GM10248 (cell line): ENCODE measurements around the gene FBXW8.

Source experiments
- CTCF ChIA-PET: fragments of 300-600 bp; sonication (Branson Sonifier 250); formaldehyde crosslinking; extraction: SDS; loops from one replicate; lab custom pipeline; 2021; ENCODE audit warnings: antibody characterized with exemption; lab: Yijun Ruan, JAX
- POLR2A ChIA-PET: fragments of 350-650 bp; sonication (Branson Sonifier 250); formaldehyde crosslinking; extraction: SDS; loops from one replicate; lab custom pipeline; 2020; ENCODE audit warnings: antibody characterized with exemption; lab: Yijun Ruan, JAX
- DNase-seq: peaks from one replicate; pipeline ENCODE4 v3.0.0; 2012; ENCODE audit errors: extremely low spot score
- TF ChIP-seq, protein P1 (sequence below): IDR thresholded peaks from 2 replicates; pipeline ENCODE4 v1.5.1; 2012; ENCODE audit warnings: mild to moderate bottlenecking, low read depth; ENCODE audit errors: extremely low read depth, missing control alignments, control extremely low read depth

The FBXW8 gene

DNA sequence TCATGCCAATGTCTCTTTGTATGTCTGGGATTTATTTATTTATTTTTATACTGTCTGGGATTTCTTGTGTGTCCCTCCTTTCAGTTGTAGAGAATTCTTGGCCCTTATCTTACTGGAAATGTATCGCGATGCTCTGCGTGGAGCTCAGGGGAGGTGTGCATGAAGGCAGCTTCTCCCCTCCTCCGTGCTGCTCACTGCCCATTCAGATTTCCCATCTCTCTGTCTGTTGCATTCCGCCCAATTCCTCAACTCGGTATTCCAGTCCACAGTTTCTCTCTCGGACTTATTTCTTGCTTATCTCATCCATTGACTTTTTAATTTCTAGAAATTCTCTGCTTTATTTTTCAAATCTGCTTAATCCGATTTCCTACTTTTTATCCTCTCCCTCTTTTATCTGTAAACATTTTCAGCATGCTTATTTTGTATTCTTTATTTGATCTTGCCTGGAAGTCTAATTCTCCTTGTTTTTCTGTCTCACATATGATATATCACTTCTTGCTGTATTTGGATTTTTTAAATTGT, 93.2 kb downstream of the FBXW8 start:
- TF ChIP-seq, protein P1, sequence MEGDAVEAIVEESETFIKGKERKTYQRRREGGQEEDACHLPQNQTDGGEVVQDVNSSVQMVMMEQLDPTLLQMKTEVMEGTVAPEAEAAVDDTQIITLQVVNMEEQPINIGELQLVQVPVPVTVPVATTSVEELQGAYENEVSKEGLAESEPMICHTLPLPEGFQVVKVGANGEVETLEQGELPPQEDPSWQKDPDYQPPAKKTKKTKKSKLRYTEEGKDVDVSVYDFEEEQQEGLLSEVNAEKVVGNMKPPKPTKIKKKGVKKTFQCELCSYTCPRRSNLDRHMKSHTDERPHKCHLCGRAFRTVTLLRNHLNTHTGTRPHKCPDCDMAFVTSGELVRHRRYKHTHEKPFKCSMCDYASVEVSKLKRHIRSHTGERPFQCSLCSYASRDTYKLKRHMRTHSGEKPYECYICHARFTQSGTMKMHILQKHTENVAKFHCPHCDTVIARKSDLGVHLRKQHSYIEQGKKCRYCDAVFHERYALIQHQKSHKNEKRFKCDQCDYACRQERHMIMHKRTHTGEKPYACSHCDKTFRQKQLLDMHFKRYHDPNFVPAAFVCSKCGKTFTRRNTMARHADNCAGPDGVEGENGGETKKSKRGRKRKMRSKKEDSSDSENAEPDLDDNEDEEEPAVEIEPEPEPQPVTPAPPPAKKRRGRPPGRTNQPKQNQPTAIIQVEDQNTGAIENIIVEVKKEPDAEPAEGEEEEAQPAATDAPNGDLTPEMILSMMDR = no peak
- ChIA-PET CTCF (interaction anchor here (1.0 to 2.9 kb wide), 4 partner anchors 8 to 311 kb away, joined by 3 to 8 read pairs (median 3); no protein-coding TSS in a partner anchor), POLR2A (no interaction called here)
- no peak for DNase-seq

DNA sequence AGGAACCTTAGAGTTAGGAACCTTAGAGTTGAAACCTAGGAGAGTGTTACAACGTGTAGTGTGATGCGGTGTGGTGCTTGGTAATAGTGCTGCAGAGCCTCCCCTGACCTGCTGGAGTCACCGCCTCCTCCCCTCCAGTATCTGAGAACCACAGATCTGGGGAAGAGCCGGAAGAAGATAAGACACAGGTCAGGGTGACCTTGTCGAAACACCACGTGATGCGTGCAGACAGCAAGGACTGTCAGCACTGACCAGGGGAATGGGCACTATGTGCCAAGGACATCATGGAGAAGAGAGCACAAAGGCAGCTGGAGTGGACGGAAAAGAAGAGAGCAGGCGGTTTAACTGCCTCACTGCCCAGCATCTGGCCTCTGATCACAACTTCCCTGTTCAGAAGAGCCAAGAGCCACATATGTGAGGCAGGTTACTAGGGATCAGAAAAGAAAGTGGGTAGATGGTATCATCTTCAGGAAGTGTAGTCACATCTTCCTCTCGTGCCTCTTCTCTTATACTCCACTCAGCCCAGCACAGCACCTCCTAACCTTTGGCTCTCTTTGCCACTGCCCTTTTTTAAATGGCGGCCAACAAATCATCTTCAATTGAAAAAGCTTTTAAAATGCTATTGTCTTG, 94.8 kb downstream of the FBXW8 start:
- TF ChIP-seq, protein P1 = no peak
- ChIA-PET POLR2A (no interaction called here), CTCF (interaction anchor here (0.7 to 2.0 kb wide), 2 partner anchors 22 to 47 kb away, joined by 3 to 5 read pairs; no protein-coding TSS in a partner anchor)
- DNase-seq = no peak

DNA sequence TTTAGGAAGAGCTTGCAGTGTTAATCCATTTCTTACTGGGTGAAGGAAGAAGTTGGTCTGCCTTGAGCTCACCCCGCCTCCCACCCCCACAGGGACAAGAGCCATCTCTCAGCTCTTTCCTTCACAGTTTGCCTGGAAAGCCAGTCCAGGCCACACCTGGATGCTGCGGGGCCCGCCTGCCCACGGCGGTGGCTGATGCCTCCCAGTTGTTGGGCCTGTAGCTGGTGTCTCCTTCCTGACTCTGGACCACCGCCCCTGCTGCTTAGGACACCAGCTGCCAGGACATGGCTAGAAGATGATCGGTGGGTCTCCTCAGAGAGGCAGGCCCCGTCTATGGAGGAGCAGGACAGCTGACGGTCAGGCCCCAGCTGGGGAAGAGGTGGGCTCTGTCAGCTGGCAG, 95.6 kb downstream of the FBXW8 start:
- ChIA-PET CTCF (interaction anchor here (0.7 to 2.0 kb wide), 3 partner anchors 23 to 114 kb away, joined by 3 to 5 read pairs (median 4); no protein-coding TSS in a partner anchor), POLR2A (no interaction called here)

DNA sequence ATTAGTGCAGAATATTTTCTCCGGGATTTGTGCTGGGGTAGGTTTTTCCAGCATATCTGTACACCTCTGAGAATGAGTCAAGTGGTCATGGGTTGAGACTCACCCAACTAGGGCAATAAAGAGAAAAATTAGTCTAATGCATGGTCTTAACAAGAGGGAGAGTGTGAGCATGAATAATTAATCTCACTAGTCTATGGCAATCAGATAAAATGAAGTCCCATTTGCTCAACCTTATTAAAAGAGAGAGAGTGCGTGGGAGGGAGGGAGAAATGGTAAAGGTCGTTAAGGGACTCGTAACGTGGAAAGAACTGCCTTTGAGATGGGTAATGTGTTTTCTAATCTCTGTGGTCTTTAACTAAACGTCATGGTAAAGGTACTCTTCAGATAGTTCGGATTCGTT, 96.8 kb downstream of the FBXW8 start:
- no peak for DNase-seq
- TF ChIP-seq, protein P1 = no peak
- CTCF ChIA-PET = no interaction called here
- POLR2A ChIA-PET = no interaction called here

More for the DNA sequence above, 95.6 kb downstream of the FBXW8 start:
- DNase-seq = no peak
- TF ChIP-seq, protein P1 = no peak

DNA sequence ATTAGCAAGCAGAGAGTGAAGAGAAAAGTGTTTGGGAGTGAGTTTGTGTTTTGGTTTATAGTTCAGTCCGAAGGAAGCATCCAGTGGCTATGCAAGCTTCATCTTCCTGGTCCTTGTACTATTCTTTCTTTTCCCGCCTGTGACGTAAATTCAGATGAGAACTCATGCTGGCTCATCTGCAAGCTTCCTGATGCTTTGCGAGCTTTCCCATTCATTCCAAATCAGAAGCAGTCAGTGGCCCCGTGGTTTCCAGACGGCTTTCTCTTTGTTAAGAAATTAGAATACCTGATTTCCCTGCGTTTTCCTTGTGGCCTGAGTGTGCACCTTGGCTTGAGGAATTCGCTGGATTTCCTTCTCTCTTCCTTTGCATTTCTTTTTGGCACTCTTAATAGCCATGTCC, 99.0 kb downstream of the FBXW8 start:
- ChIA-PET POLR2A (no interaction called here), CTCF (interaction anchor here (1.2 to 2.3 kb wide), 3 partner anchors 9 to 16 kb away, joined by 3 to 8 read pairs (median 3); no protein-coding TSS in a partner anchor)

DNA sequence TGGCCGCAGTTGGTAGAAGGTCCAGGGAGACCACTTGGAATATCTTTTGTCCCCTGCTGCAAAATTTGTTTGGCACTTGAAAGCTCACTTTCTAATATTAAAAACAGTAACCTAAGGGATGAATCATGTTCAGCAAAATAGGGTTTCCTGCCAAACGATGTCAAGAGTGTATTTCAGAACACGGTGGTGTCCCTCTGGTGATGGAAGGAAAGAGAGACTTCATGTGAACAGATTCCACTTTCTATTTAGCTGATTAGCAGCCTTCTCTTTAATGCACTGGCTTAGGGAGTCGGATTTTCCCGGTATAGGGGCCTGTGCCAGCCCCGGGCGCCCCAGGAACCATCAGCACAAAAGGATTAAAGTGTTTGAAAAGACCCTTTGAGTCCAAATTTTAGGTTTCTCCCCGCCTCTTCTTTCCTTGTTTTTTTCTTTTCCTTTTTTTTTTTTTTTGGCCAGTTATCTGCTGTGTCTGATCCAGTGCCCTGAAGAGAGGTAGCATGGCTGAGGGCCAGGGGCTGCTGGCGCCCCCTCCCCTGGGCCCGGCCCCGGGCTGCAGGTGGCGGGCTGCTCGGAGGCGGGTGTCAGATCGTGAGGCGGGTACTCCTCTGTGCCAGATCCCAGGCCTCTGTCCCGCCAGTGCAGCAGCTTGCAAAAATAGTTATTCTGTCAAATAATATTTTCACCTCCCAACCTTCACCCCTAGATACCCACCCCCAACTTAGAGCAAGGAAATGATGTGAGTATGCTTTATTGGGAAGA, 100.1 kb downstream of the FBXW8 start:
- TF ChIP-seq, protein P1 = no peak
- CTCF ChIA-PET = interaction anchor here (0.8 to 2.3 kb wide), 3 partner anchors 10 to 15 kb away, joined by 3 to 8 read pairs (median 3); no protein-coding TSS in a partner anchor
- DNase-seq = no peak
- POLR2A ChIA-PET = no interaction called here

More for the DNA sequence above, 99.0 kb downstream of the FBXW8 start:
- TF ChIP-seq, protein P1 = no peak
- no peak for DNase-seq
